HUES48 (cell line): ENCODE data around the gene RAPGEFL1.
A peak's percentile ranks its signal among the peaks of the same experiment; 100 is the strongest.
"Not testable (repeated sequence)": the region's sequence is repeated elsewhere in the genome, so short reads cannot be mapped to it uniquely, and the experiment has no call there.

Experiments used
- H3K27ac ChIP-seq: one replicate; pipeline ENCODE4 v1.7.0; 2013; ENCODE audit warnings: low read depth, low read length, inconsistent platforms
- H3K27me3 ChIP-seq: 2 replicates; pipeline ENCODE4 v1.6.1; 2013; ENCODE audit warnings: mild to moderate bottlenecking, low read length; ENCODE audit not compliant: control insufficient read depth, insufficient read depth
- H3K36me3 ChIP-seq: 2 replicates; pipeline ENCODE4 v1.6.1; 2013; ENCODE audit warnings: low read length; ENCODE audit not compliant: control insufficient read depth, insufficient read depth
- H3K4me1 ChIP-seq: 2 replicates; pipeline ENCODE4 v1.6.1; 2013; ENCODE audit warnings: mild to moderate bottlenecking, low read length; ENCODE audit not compliant: control insufficient read depth, insufficient read depth
- H3K4me3 ChIP-seq: 2 replicates; pipeline ENCODE4 v1.5.1; 2013; ENCODE audit warnings: mild to moderate bottlenecking, low read depth, low read length
- H3K9ac ChIP-seq: 2 replicates; pipeline ENCODE4 v1.6.1; 2013; ENCODE audit warnings: mild to moderate bottlenecking, low read depth, low read length, moderate library complexity
- H3K9me3 ChIP-seq: 2 replicates; pipeline ENCODE4 v1.6.1; 2013; ENCODE audit warnings: low read length; ENCODE audit not compliant: control insufficient read depth, insufficient read depth

Gene RAPGEFL1, protein sequence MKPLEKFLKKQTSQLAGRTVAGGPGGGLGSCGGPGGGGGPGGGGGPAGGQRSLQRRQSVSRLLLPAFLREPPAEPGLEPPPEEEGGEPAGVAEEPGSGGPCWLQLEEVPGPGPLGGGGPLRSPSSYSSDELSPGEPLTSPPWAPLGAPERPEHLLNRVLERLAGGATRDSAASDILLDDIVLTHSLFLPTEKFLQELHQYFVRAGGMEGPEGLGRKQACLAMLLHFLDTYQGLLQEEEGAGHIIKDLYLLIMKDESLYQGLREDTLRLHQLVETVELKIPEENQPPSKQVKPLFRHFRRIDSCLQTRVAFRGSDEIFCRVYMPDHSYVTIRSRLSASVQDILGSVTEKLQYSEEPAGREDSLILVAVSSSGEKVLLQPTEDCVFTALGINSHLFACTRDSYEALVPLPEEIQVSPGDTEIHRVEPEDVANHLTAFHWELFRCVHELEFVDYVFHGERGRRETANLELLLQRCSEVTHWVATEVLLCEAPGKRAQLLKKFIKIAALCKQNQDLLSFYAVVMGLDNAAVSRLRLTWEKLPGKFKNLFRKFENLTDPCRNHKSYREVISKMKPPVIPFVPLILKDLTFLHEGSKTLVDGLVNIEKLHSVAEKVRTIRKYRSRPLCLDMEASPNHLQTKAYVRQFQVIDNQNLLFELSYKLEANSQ

GRCh38 chr17:40177275-40177874, at the start of gene RAPGEFL1:
Gene RAPGEFL1 (plus strand): TSS chr17:40177470. CDS start chr17:40177862, 392 bp downstream.
- peak within 1 kb of the TSS; percentile 62 for H3K4me3 ChIP-seq
- H3K27ac ChIP-seq = peak within 1 kb of the TSS; percentile 66
- no peaks in the 10 kb centered on the region for H3K27me3 ChIP-seq
- H3K9me3 ChIP-seq = no peaks in the 10 kb centered on the region
- H3K4me1 ChIP-seq = peaks cover 16% of the 10 kb centered on the region; the same call in 1 of the 2 replicates
- peaks cover 36% of the 10 kb centered on the region for H3K36me3 ChIP-seq
- peak within 1 kb of the TSS; percentile 7; the same call in 1 of the 2 replicates for H3K9ac ChIP-seq

DNA sequence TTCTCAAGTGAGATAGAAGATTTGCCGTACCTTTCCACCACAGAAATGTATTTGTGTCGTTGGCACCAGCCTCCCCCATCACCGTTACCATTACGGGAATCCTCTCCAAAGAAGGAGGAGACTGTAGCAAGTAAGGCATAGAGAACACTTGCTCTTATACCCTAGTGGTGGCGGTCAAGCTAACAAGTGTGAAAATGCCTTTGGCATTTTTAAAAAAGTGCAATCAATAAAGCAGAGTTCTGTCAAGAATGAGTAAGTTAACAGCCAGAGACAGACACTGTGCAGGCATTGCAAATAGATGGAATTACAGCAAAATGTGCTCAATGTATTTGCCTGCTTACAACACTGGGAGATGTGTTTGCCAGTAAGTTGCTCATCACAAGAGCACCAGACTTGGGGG, 47.8 kb upstream of the RAPGEFL1 start:
- H3K27ac ChIP-seq = no peak overlapping the region
- H3K9me3 ChIP-seq = no peaks in the 10 kb centered on the region
- no peaks in the 10 kb centered on the region for H3K27me3 ChIP-seq
- no peaks in the 10 kb centered on the region for H3K4me1 ChIP-seq
- H3K9ac ChIP-seq = no peak overlapping the region
- peaks cover 87% of the 10 kb centered on the region for H3K36me3 ChIP-seq
- H3K4me3 ChIP-seq = no peak overlapping the region

DNA sequence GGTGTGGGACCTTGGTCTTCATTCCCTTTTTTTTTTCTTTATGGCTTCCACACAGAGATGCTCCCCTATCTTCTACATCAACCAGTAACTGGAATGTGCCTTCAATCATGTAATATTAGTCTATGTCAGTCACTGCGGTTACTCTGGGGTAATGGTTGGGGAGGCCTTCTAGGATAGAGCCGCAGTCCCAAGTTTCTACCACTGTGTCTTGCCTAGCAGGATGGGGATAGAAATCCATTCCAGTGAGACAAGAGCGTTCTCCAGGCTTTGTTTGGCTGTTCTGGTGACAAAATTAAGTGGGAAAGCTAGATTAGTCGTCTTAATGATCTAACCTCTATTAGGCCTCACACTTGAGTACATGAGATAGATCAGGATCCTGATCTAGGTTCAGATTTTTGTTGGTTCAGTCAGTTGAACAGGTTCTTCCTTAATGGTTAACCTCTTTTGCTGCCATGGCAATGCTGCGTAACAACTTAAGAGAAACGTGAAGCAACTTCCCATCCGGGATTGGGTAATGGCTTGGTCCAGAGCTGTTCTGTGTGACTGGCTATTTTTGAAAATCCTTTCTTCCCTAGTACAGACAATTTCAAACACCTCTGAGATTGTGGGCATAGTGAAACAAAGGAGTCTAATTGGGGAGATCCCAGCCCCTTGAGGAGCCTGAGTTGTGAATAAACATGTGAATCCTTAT, 46.8 kb upstream of the RAPGEFL1 start:
- no peaks in the 10 kb centered on the region for H3K27me3 ChIP-seq
- no peaks in the 10 kb centered on the region for H3K4me1 ChIP-seq
- no peak overlapping the region for H3K9ac ChIP-seq
- H3K36me3 ChIP-seq = peaks cover 97% of the 10 kb centered on the region
- no peak overlapping the region for H3K4me3 ChIP-seq
- H3K27ac ChIP-seq = no peak overlapping the region
- no peaks in the 10 kb centered on the region for H3K9me3 ChIP-seq

DNA sequence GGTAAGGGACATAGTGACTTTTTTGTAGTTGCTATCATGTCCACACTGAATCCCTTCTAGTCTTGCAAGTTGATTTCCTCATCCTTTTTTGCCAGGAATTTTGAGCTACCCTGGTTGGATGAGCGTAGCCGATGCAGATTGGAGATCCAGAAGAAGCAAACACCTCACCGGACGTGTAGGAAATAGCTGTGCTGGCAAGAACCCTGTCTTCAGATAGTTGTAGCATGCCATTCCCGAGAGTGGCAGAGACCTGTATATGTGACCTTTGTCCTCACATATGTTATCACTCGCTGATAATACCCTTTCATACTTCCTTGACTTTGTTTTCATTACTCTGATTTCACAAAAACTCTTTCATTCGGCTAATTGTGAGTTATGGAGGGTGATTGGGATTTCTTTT, 43.1 kb upstream of the RAPGEFL1 start:
- peaks cover 80% of the 10 kb centered on the region for H3K36me3 ChIP-seq
- no peak overlapping the region for H3K9ac ChIP-seq
- no peak overlapping the region for H3K27ac ChIP-seq
- H3K9me3 ChIP-seq = no peaks in the 10 kb centered on the region
- H3K4me1 ChIP-seq = no peaks in the 10 kb centered on the region
- H3K4me3 ChIP-seq = no peak overlapping the region
- no peaks in the 10 kb centered on the region for H3K27me3 ChIP-seq

- H3K27ac ChIP-seq = no peak overlapping the region
- no peaks in the 10 kb centered on the region for H3K27me3 ChIP-seq
- peaks cover 3% of the 10 kb centered on the region; the same call in 1 of the 2 replicates for H3K4me1 ChIP-seq
- H3K4me3 ChIP-seq = no peak overlapping the region
- H3K9ac ChIP-seq = no peak overlapping the region
- peaks cover 63% of the 10 kb centered on the region for H3K36me3 ChIP-seq
- H3K9me3 ChIP-seq = no peaks in the 10 kb centered on the region
Measured at GRCh38 chr17:40135817-40136216, 41.5 kb upstream of the RAPGEFL1 start.

- H3K27me3 ChIP-seq = no peaks in the 10 kb centered on the region
- H3K36me3 ChIP-seq = peaks cover 54% of the 10 kb centered on the region
- H3K9ac ChIP-seq = peak overlapping the region; percentile 83
- no peaks in the 10 kb centered on the region for H3K9me3 ChIP-seq
- peak overlapping the region; percentile 96 for H3K4me3 ChIP-seq
- H3K27ac ChIP-seq = peak overlapping the region; percentile 100
- H3K4me1 ChIP-seq = peaks cover 10% of the 10 kb centered on the region; the same call in 1 of the 2 replicates
Measured at GRCh38 chr17:40139566-40140058, 37.7 kb upstream of the RAPGEFL1 start.

DNA sequence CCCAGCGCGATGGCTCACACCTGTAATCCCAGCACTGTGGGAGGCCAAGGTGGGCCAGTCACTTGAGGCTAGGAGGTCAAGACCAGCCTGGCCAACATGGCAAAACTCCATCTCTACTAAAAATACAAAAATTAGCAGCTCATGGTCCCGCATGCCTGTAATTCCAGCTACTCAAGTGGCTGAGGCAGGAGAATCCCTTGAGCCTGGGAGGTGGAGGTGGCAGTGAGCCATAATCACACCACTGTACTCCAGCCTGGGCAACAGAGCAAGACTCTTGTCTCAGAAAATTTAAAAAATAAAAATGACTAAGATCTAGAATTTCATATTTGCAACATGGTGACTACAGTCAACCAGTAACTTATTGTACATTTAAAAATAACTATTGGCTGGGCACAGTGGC, 34.1 kb upstream of the RAPGEFL1 start:
- H3K27ac ChIP-seq, H3K27me3 ChIP-seq, H3K4me1 ChIP-seq, H3K9me3 ChIP-seq, H3K9ac ChIP-seq, H3K4me3 ChIP-seq: not testable (repeated sequence)
- H3K36me3 ChIP-seq = peaks cover 57% of the 10 kb centered on the region

DNA sequence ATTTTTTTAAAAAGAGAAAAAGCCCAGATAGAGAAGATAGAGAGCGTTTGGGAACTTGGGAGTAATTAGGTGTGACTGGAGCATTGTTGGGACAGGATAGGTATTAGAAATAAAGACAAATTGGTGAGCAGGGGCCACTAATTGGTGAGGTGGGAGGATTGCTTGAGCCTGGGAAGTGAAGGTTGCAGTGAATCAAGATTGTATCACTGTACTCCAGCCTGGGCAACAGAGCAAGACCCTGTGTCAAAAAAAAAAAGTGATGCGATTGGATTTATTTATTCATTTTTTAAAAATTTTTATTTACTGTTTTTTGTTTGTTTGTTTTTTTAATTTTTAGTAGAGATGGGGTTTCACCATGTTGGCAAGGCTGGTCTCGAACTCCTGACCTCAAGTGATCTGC, 31.8 kb upstream of the RAPGEFL1 start:
- Histone ChIP-seq H3K4me1 (peaks cover 7% of the 10 kb centered on the region; the same call in 1 of the 2 replicates), H3K9ac (no peak overlapping the region), H3K27me3 (no peaks in the 10 kb centered on the region), H3K36me3 (peaks cover 79% of the 10 kb centered on the region), H3K27ac (no peak overlapping the region), H3K9me3 (no peaks in the 10 kb centered on the region), H3K4me3 (no peak overlapping the region)

GRCh38 chr17:40148527-40148926, 28.7 kb upstream of the RAPGEFL1 start:
- peaks cover 87% of the 10 kb centered on the region for H3K36me3 ChIP-seq
- no peak overlapping the region for H3K9ac ChIP-seq
- no peaks in the 10 kb centered on the region for H3K4me1 ChIP-seq
- H3K9me3 ChIP-seq = no peaks in the 10 kb centered on the region
- no peak overlapping the region for H3K27ac ChIP-seq
- no peak overlapping the region for H3K4me3 ChIP-seq
- no peaks in the 10 kb centered on the region for H3K27me3 ChIP-seq

DNA sequence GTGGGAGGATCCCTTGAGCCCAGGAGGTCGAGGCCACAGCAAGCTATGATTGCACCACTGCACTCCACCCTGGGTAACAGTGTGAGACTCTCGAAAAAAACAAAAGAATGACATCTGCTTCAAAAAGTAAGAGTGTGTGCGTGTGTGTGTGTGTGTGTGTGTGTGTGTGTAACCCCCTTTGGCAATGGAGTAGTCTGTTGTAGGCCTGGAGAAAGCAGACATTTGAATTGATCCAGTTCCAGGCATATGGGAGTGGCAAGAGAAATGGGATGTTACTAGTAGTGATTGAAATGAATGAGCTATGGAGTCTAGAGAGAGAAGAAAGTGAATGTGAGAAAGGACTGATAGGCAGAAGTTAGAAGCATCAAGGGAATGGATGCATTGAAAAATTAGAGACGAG, 27.0 kb upstream of the RAPGEFL1 start:
- Histone ChIP-seq H3K27me3 (no peaks in the 10 kb centered on the region), H3K9me3 (no peaks in the 10 kb centered on the region), H3K27ac (no peak overlapping the region), H3K4me3 (no peak overlapping the region), H3K36me3 (peaks cover 93% of the 10 kb centered on the region), H3K4me1 (no peaks in the 10 kb centered on the region), H3K9ac (no peak overlapping the region)
